ENCODE data around the gene LARP4B.
"Not testable (repeated sequence)": the region's sequence is repeated elsewhere in the genome, so short reads cannot be mapped to it uniquely, and the experiment has no call there.

The LARP4B gene

GRCh38 chr10:774223-774622 is 157.3 kb downstream of the LARP4B start:
- TF ChIP-seq CTCF (conservative IDR thresholded peaks at IDR 0.05) = no peak
- H3K27ac ChIP-seq = no peak overlapping the region

GRCh38 chr10:773562-774161 is 157.8 kb downstream of the LARP4B start:
- TF ChIP-seq CTCF (conservative IDR thresholded peaks at IDR 0.05) = no peak
- no peak overlapping the region for H3K27ac ChIP-seq

- H3K27ac ChIP-seq = no peak overlapping the region
- TF ChIP-seq CTCF (conservative IDR thresholded peaks at IDR 0.05) = no peak
These were observed 159.3 kb downstream of the LARP4B start for GRCh38 chr10:772227-772637.

GRCh38 chr10:771647-772046 is 159.9 kb downstream of the LARP4B start:
- TF ChIP-seq CTCF (conservative IDR thresholded peaks at IDR 0.05) = no peak
- no peak overlapping the region for H3K27ac ChIP-seq

GRCh38 chr10:770975-771374 is 160.5 kb downstream of the LARP4B start:
- TF ChIP-seq CTCF (conservative IDR thresholded peaks at IDR 0.05) = no peak
- no peak overlapping the region for H3K27ac ChIP-seq

- not testable (repeated sequence) for H3K27ac ChIP-seq
These were observed 161.3 kb downstream of the LARP4B start for GRCh38 chr10:770048-770712.

- no peak overlapping the region for H3K27ac ChIP-seq
- no peak for TF ChIP-seq CTCF (conservative IDR thresholded peaks at IDR 0.05)
These were observed 163.7 kb downstream of the LARP4B start for GRCh38 chr10:767794-768193.

GRCh38 chr10:767211-767610 is 164.3 kb downstream of the LARP4B start:
- no peak for TF ChIP-seq CTCF (conservative IDR thresholded peaks at IDR 0.05)
- no peak overlapping the region for H3K27ac ChIP-seq

Data from VCaP (cell line).